Upper lobe of left lung (tissue), 6 donors: ENCODE measurements around the gene GRID1. TPM values are rescaled to one million over a fixed set of nuclear protein-coding genes. Genes with fewer than 3 reads are reported as not detected.
A peak's percentile ranks its signal among the peaks of the same experiment; 100 is the strongest.

ENCODE experiments used
- ATAC-seq, 2 donors: fragments of 200-7000 bp; cut with Tn5 transposase; one replicate each; pipeline ENCODE4 v1.9.1; 2022; ENCODE audit warnings: mild to moderate bottlenecking in 2 of 2, moderate library complexity in 2 of 2; ENCODE audit not compliant: low FRiP score in 2 of 2
- DNase-seq, 2 donors: peaks; one replicate each; pipeline ENCODE4 v3.0.0-alpha.2; 2019 to 2020
- H3K27ac ChIP-seq, 4 donors: fragments of 200-600 bp; sonication (generic); one replicate each; pipeline ENCODE4 v1.5.1; 2016 to 2019
- H3K27me3 ChIP-seq, 4 donors: fragments of 200-600 bp; sonication (generic); one replicate each; pipeline ENCODE4 v1.5.1; 2017 to 2019
- H3K36me3 ChIP-seq, 4 donors: fragments of 200-600 bp; sonication (generic); one replicate each; pipeline ENCODE4 v1.5.1; 2016 to 2019
- H3K4me1 ChIP-seq, 4 donors: fragments of 200-600 bp; sonication (generic); one replicate each; pipeline ENCODE4 v1.5.1; 2018 to 2019
- H3K4me3 ChIP-seq, 4 donors: fragments of 200-600 bp; sonication (generic); one replicate each; pipeline ENCODE4 v1.5.1; 2017 to 2019; ENCODE audit warnings: mild to moderate bottlenecking in 2 of 4, moderate library complexity in 1 of 4
- H3K9me3 ChIP-seq, 4 donors: fragments of 200-600 bp; sonication (generic); one replicate each; pipeline ENCODE4 v1.5.1; 2018 to 2019
- EP300 ChIP-seq, 4 donors: sonication (generic); formaldehyde crosslinking; IDR thresholded peaks; one replicate each; pipeline ENCODE4 v1.5.1; 2017; ENCODE audit warnings: antibody characterized with exemption in 4 of 4, control low read depth in 2 of 4
- POLR2A ChIP-seq, 4 donors: fragments of 450-650 bp; IDR thresholded peaks; one replicate each; pipeline ENCODE4 v1.5.1; 2016 to 2017; ENCODE audit warnings: antibody characterized with exemption in 4 of 4, mild to moderate bottlenecking in 2 of 4
- POLR2AphosphoS5 ChIP-seq, 2 donors: sonication (generic); formaldehyde crosslinking; IDR thresholded peaks; one replicate each; pipeline ENCODE4 v1.5.1; 2017; ENCODE audit warnings: antibody characterized with exemption in 2 of 2
- WGBS, 2 donors: methylation state at CpG; one replicate each; pipeline ENCODE4 v1.1.5; 2017 to 2018; 5-methylcytosine and 5-hydroxymethylcytosine counted together
- total RNA-seq, 6 donors: library from RNA; depleted of rRNA in 4 of 6; stranded (reverse); fragments of >200 nt in 4 of 6; gene quantifications; one replicate each; pipeline versions ENCODE4 v1.1.0 to v1.2.1, GENCODE V29; 2016 to 2021
- TF ChIP-seq, protein P1 (sequence below), 6 experiments: fragments of 450-650 bp in 4 of 6; fragments of 200-600 bp in 2 of 6; sonication (generic) in 2 of 6; IDR thresholded peaks; one replicate each; pipeline ENCODE4 v1.5.1; 2016 to 2019; ENCODE audit warnings: antibody characterized with exemption in 6 of 6
- donor health status: DM: no; HTN: no; CAD: no; lungs with moderate emphysema.
- donor health status: DM: no; HTN: yes; CAD: no; lungs with severe emphysema.

Gene GRID1
- total RNA-seq, 6 donors from 2014 or later: 1.5 to 5.2 (median 3.2) TPM

- H3K9me3 ChIP-seq: no peaks in the 10 kb centered on the region
- peaks cover 5 to 7% (median 6%) of the 10 kb centered on the region in 4 donors for H3K4me1 ChIP-seq
- H3K36me3 ChIP-seq: no peaks in the 10 kb centered on the region
- no peak overlapping the region for H3K4me3 ChIP-seq
- H3K27me3 ChIP-seq: no peaks in the 10 kb centered on the region
- DNase-seq (no peak), ATAC-seq (no peak)
- TF ChIP-seq EP300 (IDR thresholded peaks at IDR 0.05): no peak
- TF ChIP-seq, protein P1, sequence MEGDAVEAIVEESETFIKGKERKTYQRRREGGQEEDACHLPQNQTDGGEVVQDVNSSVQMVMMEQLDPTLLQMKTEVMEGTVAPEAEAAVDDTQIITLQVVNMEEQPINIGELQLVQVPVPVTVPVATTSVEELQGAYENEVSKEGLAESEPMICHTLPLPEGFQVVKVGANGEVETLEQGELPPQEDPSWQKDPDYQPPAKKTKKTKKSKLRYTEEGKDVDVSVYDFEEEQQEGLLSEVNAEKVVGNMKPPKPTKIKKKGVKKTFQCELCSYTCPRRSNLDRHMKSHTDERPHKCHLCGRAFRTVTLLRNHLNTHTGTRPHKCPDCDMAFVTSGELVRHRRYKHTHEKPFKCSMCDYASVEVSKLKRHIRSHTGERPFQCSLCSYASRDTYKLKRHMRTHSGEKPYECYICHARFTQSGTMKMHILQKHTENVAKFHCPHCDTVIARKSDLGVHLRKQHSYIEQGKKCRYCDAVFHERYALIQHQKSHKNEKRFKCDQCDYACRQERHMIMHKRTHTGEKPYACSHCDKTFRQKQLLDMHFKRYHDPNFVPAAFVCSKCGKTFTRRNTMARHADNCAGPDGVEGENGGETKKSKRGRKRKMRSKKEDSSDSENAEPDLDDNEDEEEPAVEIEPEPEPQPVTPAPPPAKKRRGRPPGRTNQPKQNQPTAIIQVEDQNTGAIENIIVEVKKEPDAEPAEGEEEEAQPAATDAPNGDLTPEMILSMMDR (IDR thresholded peaks at IDR 0.05): no peak
- TF ChIP-seq POLR2A (IDR thresholded peaks at IDR 0.05): no peak
- TF ChIP-seq POLR2AphosphoS5 (IDR thresholded peaks at IDR 0.05): no peak
- H3K27ac ChIP-seq: no peak overlapping the region
- WGBS, 2 donors: 75 to 85% methylated on average over 6 to 7 of the region's 7 CpGs
These were observed 7.2 kb upstream of the GRID1 start for GRCh38 chr10:86373828-86374227.

GRCh38 chr10:86373251-86373650 is 6.7 kb upstream of the GRID1 start:
- peaks cover 5 to 7% (median 6%) of the 10 kb centered on the region in 4 donors for H3K4me1 ChIP-seq
- H3K4me3 ChIP-seq: no peak overlapping the region
- H3K27ac ChIP-seq: no peak overlapping the region
- H3K27me3 ChIP-seq: no peaks in the 10 kb centered on the region
- DNase-seq: no peak
- no peaks in the 10 kb centered on the region for H3K9me3 ChIP-seq
- no peak for ATAC-seq
- 74 to 75% methylated on average over 2 to 3 of the region's 3 CpGs for WGBS, 2 donors
- no peaks in the 10 kb centered on the region for H3K36me3 ChIP-seq
- TF ChIP-seq, protein P1 (IDR thresholded peaks at IDR 0.05): no peak
- no peak for TF ChIP-seq EP300 (IDR thresholded peaks at IDR 0.05)

DNA sequence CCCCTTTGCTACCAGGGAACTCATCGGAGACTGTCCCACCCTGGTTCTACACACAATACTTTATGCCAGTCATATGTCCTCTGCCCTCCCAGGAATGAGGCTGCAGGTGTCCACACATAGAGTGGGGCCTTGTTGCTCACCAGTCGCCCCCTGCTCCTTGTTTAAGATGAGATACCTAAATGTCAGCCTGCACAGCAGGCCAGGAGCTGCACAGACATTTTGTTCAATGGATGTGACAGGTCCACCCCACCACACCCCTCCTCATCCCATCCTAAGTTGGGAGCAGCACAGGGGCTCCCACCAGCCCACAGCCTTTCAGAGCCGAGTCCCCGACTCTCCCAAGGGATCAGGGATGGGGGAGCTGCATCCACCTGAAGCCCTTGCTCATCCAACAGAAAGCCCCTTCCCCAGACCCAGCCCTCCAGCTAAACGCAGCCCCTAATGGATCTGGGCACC is 6.2 kb upstream of the GRID1 start:
- peak in 1 of 2 donors; percentile 5 for DNase-seq
- no peak for ATAC-seq
- no peaks in the 10 kb centered on the region for H3K9me3 ChIP-seq
- no peak overlapping the region for H3K4me3 ChIP-seq
- H3K27me3 ChIP-seq: peaks cover 0 to 3% (median 2%) of the 10 kb centered on the region in 4 donors
- 83 to 96% methylated on average over 3 to 5 of the region's 5 CpGs for WGBS, 2 donors
- peaks cover 5 to 7% (median 6%) of the 10 kb centered on the region in 4 donors for H3K4me1 ChIP-seq
- no peaks in the 10 kb centered on the region for H3K36me3 ChIP-seq
- TF ChIP-seq EP300 (IDR thresholded peaks at IDR 0.05): no peak
- TF ChIP-seq, protein P1 (IDR thresholded peaks at IDR 0.05): no peak
- no peak for TF ChIP-seq POLR2AphosphoS5 (IDR thresholded peaks at IDR 0.05)
- TF ChIP-seq POLR2A (IDR thresholded peaks at IDR 0.05): no peak
- no peak overlapping the region for H3K27ac ChIP-seq

DNA sequence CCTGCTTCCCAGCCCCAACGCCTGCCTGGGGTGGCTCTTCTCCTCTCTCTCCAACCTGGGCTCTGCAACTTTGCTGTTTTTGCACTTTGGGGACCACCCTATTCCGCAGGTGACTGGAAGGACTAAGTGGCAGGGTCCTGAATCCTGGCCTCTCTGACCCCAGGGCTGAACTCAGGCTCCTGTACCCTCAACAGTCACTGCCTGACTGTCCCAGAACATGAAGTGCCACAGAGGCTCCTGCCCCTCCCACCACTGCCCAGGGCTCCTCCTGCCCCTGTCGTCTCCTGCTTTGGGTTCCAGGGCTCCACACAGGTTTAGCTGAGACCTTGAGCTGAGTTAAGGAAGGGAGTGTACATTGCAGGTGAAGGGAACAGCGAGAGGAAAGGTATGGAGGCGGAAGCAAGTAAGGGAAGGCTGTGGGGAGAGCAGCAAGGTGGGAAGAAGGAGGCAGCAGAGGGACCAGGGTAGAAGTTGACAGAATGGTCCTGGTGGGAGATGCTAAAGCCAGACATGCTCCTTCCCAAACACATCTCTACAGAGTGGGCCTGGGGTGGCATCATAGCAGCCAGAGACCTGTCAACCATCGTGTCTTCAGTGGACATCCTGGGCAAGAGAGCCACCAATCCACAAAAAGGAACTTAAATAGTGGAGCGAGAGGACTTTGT is 5.7 kb upstream of the GRID1 start:
- H3K9me3 ChIP-seq: no peaks in the 10 kb centered on the region
- DNase-seq: peak in 1 of 2 donors; percentile 9
- peaks cover 7 to 11% (median 10%) of the 10 kb centered on the region in 4 donors for H3K4me1 ChIP-seq
- H3K4me3 ChIP-seq: no peak overlapping the region
- H3K27ac ChIP-seq: no peak overlapping the region
- H3K27me3 ChIP-seq: peaks cover 1 to 9% (median 5%) of the 10 kb centered on the region in 4 donors
- no peaks in the 10 kb centered on the region for H3K36me3 ChIP-seq
- no peak for ATAC-seq
- TF ChIP-seq, protein P1 (IDR thresholded peaks at IDR 0.05): no peak
- WGBS, 2 donors: 65 to 70% methylated on average over 7 of the region's 7 CpGs

- peaks cover 2 to 14% (median 10%) of the 10 kb centered on the region in 4 donors for H3K27me3 ChIP-seq
- no peaks in the 10 kb centered on the region for H3K9me3 ChIP-seq
- peaks cover 8 to 11% (median 10%) of the 10 kb centered on the region in 4 donors for H3K4me1 ChIP-seq
- H3K4me3 ChIP-seq: no peak overlapping the region
- DNase-seq (peak in 1 of 2 donors; percentile 14), ATAC-seq (no peak)
- H3K36me3 ChIP-seq: no peaks in the 10 kb centered on the region
- H3K27ac ChIP-seq: no peak overlapping the region
- TF ChIP-seq, protein P1 (IDR thresholded peaks at IDR 0.05): no peak
- TF ChIP-seq POLR2AphosphoS5 (IDR thresholded peaks at IDR 0.05) (no peak), EP300 (IDR thresholded peaks at IDR 0.05) (no peak), POLR2A (IDR thresholded peaks at IDR 0.05) (no peak)
- WGBS, 2 donors: 72 to 83% methylated on average over 1 to 5 of the region's 5 CpGs
These were observed 5.1 kb upstream of the GRID1 start for GRCh38 chr10:86371691-86372090.
